Mesendoderm (in vitro differentiated cells): ENCODE results near the gene IQUB.

Experiments used
- DNase-seq: peaks from one replicate; pipeline ENCODE4 v3.0.0; 2013
- H2AK5ac ChIP-seq: 2 replicates; pipeline ENCODE4 v1.6.1; 2013; ENCODE audit warnings: low read length, inconsistent platforms
- H2BK120ac ChIP-seq: 2 replicates; pipeline ENCODE4 v1.6.1; 2013; ENCODE audit warnings: low read depth, mild to moderate bottlenecking, low read length, moderate library complexity, mixed read lengths
- H2BK15ac ChIP-seq: replicated peaks from 2 replicates; pipeline ENCODE4 v1.6.1; 2013; ENCODE audit warnings: low read depth, mild to moderate bottlenecking, moderate library complexity
- H2BK5ac ChIP-seq: 2 replicates; pipeline ENCODE4 v1.6.1; 2013; ENCODE audit warnings: low read length, inconsistent platforms
- H3K18ac ChIP-seq: 2 replicates; pipeline ENCODE4 v1.6.1; 2013; ENCODE audit warnings: mild to moderate bottlenecking, low read length, mixed read lengths
- H3K23ac ChIP-seq: one replicate; pipeline ENCODE4 v1.6.1; 2013; ENCODE audit warnings: low read length
- H3K27ac ChIP-seq: 2 replicates; pipeline ENCODE4 v1.5.1; 2013; ENCODE audit warnings: low read depth, mild to moderate bottlenecking, inconsistent platforms, low read length, moderate library complexity
- H3K27me3 ChIP-seq: 2 replicates; pipeline ENCODE4 v1.6.1; 2013; ENCODE audit warnings: low read length, control low read depth, mild to moderate bottlenecking, inconsistent platforms; ENCODE audit not compliant: insufficient read depth, poor library complexity
- H3K36me3 ChIP-seq: 2 replicates; pipeline ENCODE4 v1.6.1; 2013; ENCODE audit warnings: low read length, inconsistent platforms; ENCODE audit not compliant: control insufficient read depth, insufficient read depth
- H3K4ac ChIP-seq: one replicate; pipeline ENCODE4 v1.6.1; 2013; ENCODE audit warnings: low read depth, mild to moderate bottlenecking, low read length, moderate library complexity
- H3K4me1 ChIP-seq: 2 replicates; pipeline ENCODE4 v1.6.1; 2013; ENCODE audit warnings: low read depth, low read length, inconsistent platforms; ENCODE audit not compliant: control insufficient read depth
- H3K4me2 ChIP-seq: 2 replicates; pipeline ENCODE4 v1.6.1; 2013; ENCODE audit warnings: low read length
- H3K4me3 ChIP-seq: 2 replicates; pipeline ENCODE4 v1.5.1; 2013; ENCODE audit warnings: mild to moderate bottlenecking, low read length
- H3K56ac ChIP-seq: one replicate; pipeline ENCODE4 v1.6.1; 2013; ENCODE audit warnings: low read length
- H3K79me1 ChIP-seq: 2 replicates; pipeline ENCODE4 v1.6.1; 2013; ENCODE audit warnings: low read length, inconsistent platforms
- H3K79me2 ChIP-seq: 2 replicates; pipeline ENCODE4 v1.6.1; 2013; ENCODE audit warnings: mild to moderate bottlenecking, low read length; ENCODE audit not compliant: control insufficient read depth, insufficient read depth
- H3K9ac ChIP-seq: 2 replicates; pipeline ENCODE4 v1.6.1; 2013; ENCODE audit warnings: low read length, inconsistent platforms
- H4K5ac ChIP-seq: one replicate; pipeline ENCODE4 v1.6.1; 2013; ENCODE audit warnings: low read length
- H4K8ac ChIP-seq: one replicate; pipeline ENCODE4 v1.6.1; 2013; ENCODE audit warnings: low read depth, mild to moderate bottlenecking, control low read depth, low read length, moderate library complexity
- WGBS: extraction: QIAGEN DNeasy Blood & Tissue Kit; methylation state at CpG from one replicate; pipeline ENCODE4 v1.1.7; 2013; ENCODE audit warnings: low lambda C conversion rate, missing lambda C conversion rate; ENCODE audit not compliant: insufficient coverage; ENCODE audit errors: extremely low coverage; 5-methylcytosine and 5-hydroxymethylcytosine counted together

Gene IQUB

DNA sequence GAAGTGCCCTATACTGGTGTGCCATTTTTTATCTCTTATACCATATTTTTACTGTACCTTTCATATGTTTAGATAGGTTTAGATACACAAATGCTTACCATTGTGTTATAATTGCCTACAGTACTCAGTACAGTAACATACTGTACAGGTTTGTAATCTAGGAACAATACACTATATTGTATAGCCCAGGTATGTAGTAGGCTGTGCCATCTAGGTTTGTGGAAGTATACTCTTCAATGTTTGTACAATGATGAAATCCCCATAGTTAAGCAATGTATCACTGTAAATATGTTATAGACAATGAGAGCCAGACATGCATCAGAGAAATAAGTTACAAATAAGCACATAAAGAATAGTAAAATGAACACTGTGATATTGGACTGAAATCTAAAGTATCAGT, 109.1 kb downstream of the IQUB start:
- no peak overlapping the region for H3K4me2 ChIP-seq
- H3K4me3 ChIP-seq: no peak overlapping the region
- H3K18ac ChIP-seq: no peak overlapping the region
- H3K79me1 ChIP-seq: no peaks in the 10 kb centered on the region
- no peak overlapping the region for H3K9ac ChIP-seq
- H3K4ac ChIP-seq: no peak overlapping the region
- H4K5ac ChIP-seq: no peak overlapping the region
- H2BK15ac ChIP-seq: no peak overlapping the region
- H2BK5ac ChIP-seq: no peak overlapping the region
- H3K27ac ChIP-seq: no peak overlapping the region
- no peaks in the 10 kb centered on the region for H3K36me3 ChIP-seq
- no peak for DNase-seq
- H3K23ac ChIP-seq: no peak overlapping the region
- no peaks in the 10 kb centered on the region for H3K79me2 ChIP-seq
- H2AK5ac ChIP-seq: no peak overlapping the region
- H4K8ac ChIP-seq: no peak overlapping the region
- no peaks in the 10 kb centered on the region for H3K27me3 ChIP-seq
- H3K56ac ChIP-seq: no peak overlapping the region
- no peaks in the 10 kb centered on the region for H3K4me1 ChIP-seq
- no peak overlapping the region for H2BK120ac ChIP-seq

DNA sequence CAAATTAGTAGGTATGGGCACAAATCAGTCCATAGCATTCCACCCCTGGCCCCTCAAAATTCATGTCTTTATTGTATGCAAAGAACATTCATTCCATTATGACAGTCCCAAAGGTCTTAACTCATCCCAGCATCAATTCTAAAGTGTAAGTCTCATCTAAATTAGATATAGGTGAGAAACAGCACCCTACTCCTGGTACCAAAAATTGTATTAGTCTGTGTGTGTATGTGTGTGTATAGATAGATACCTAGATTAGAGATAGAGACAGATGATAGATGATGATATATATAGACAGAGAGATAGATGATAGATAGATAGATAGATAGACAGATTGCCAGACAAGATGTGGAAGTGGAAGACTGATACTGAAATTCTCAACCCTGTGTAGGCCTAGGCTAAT, 109.9 kb downstream of the IQUB start:
- no peak overlapping the region for H2BK15ac ChIP-seq
- no peaks in the 10 kb centered on the region for H3K79me1 ChIP-seq
- H3K4me1 ChIP-seq: no peaks in the 10 kb centered on the region
- no peak overlapping the region for H3K23ac ChIP-seq
- no peak overlapping the region for H3K18ac ChIP-seq
- no peaks in the 10 kb centered on the region for H3K27me3 ChIP-seq
- H3K9ac ChIP-seq: no peak overlapping the region
- no peak overlapping the region for H3K27ac ChIP-seq
- no peak overlapping the region for H2BK5ac ChIP-seq
- H3K36me3 ChIP-seq: no peaks in the 10 kb centered on the region
- H4K8ac ChIP-seq: no peak overlapping the region
- no peak overlapping the region for H3K4me2 ChIP-seq
- H3K56ac ChIP-seq: no peak overlapping the region
- H3K4me3 ChIP-seq: no peak overlapping the region
- no peak overlapping the region for H4K5ac ChIP-seq
- H2BK120ac ChIP-seq: no peak overlapping the region
- no peak overlapping the region for H2AK5ac ChIP-seq
- no peak for DNase-seq
- no peak overlapping the region for H3K4ac ChIP-seq
- no peaks in the 10 kb centered on the region for H3K79me2 ChIP-seq

DNA sequence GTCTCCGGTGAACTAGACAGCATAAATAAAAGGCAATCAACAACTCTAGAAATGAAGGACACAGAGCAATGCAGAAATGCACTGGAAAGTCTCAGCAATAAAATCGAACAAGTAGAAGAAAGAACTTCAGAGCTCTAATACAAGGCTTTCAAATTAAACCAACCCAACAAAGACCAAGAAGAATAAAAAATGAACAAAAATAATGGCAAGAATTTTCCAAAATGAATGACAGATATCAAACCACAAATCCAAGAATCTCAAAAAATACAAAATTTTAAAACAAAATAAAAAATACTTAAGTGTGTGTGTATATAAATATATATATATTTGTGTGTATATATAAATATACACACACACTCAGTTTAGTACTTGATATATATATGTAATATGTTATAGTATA, 110.8 kb downstream of the IQUB start:
- H4K5ac ChIP-seq: no peak overlapping the region
- no CpG with 5 or more reads among the region's 2 CpGs for WGBS
- no peak overlapping the region for H4K8ac ChIP-seq
- H3K23ac ChIP-seq: no peak overlapping the region
- H2BK5ac ChIP-seq: no peak overlapping the region
- no peak overlapping the region for H2BK120ac ChIP-seq
- H3K9ac ChIP-seq: no peak overlapping the region
- H3K79me2 ChIP-seq: no peaks in the 10 kb centered on the region
- no peak overlapping the region for H3K27ac ChIP-seq
- H3K79me1 ChIP-seq: no peaks in the 10 kb centered on the region
- H2BK15ac ChIP-seq: no peak overlapping the region
- no peak overlapping the region for H3K4ac ChIP-seq
- H3K4me2 ChIP-seq: no peak overlapping the region
- H3K36me3 ChIP-seq: no peaks in the 10 kb centered on the region
- H3K56ac ChIP-seq: no peak overlapping the region
- no peaks in the 10 kb centered on the region for H3K27me3 ChIP-seq
- no peak overlapping the region for H3K4me3 ChIP-seq
- no peaks in the 10 kb centered on the region for H3K4me1 ChIP-seq
- no peak for DNase-seq
- no peak overlapping the region for H2AK5ac ChIP-seq
- no peak overlapping the region for H3K18ac ChIP-seq

DNA sequence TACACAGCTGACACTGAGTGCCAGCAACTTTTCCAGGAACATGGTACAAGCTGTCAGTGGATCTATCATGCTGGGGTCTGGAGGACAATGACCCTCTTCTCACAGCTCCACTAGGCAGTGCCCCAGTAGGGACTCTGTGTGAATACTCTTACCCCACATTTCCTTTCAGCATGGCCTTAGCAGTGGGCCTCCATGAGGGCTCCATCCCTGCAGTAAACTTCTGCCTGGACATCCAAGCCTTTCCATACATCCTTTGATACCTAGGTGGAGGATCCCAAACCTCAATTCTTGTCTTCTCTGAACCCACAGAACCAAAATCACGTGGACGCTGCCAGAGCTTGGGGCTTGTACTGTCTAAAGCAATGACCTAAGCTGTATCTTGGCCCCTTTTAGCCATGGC, 116.8 kb downstream of the IQUB start:
- Histone ChIP-seq H4K5ac (no peak overlapping the region), H3K18ac (no peak overlapping the region), H2BK5ac (no peak overlapping the region), H3K4me2 (no peak overlapping the region), H4K8ac (no peak overlapping the region), H3K9ac (no peak overlapping the region), H2AK5ac (no peak overlapping the region), H3K4me1 (no peaks in the 10 kb centered on the region), H3K56ac (no peak overlapping the region), H3K4me3 (no peak overlapping the region), H2BK15ac (no peak overlapping the region), H3K27me3 (no peaks in the 10 kb centered on the region), H3K4ac (no peak overlapping the region), H3K36me3 (no peaks in the 10 kb centered on the region), H3K23ac (no peak overlapping the region), H2BK120ac (no peak overlapping the region), H3K27ac (no peak overlapping the region), H3K79me1 (no peaks in the 10 kb centered on the region), H3K79me2 (no peaks in the 10 kb centered on the region)
- peak; percentile 34 for DNase-seq
- WGBS: no CpG with 5 or more reads among the region's 2 CpGs

DNA sequence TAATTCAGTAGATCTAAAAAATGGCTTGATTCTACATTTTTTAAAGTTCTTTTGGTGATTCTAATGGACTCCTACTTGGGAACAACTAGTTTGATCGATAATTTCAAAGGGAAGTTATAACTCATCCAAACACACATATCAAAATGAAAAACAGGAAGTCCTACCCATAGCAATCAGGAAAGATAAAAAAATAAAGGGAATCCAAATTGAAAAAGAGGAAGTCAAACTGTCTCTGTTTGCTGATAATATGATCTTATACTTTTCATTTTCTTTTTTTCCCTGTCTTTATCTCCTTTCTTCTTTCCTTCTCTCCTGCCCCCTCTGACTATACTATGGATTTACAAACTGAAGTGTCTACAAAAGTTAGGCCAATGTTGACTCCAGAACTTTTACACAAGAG, 118.8 kb downstream of the IQUB start:
- no CpG with 5 or more reads among the region's 1 CpG for WGBS
- H3K27ac ChIP-seq: no peak overlapping the region
- no peaks in the 10 kb centered on the region for H3K4me1 ChIP-seq
- no peak overlapping the region for H3K4ac ChIP-seq
- H3K56ac ChIP-seq: no peak overlapping the region
- H4K8ac ChIP-seq: no peak overlapping the region
- no peak overlapping the region for H3K18ac ChIP-seq
- DNase-seq: no peak
- no peak overlapping the region for H3K23ac ChIP-seq
- no peak overlapping the region for H2BK5ac ChIP-seq
- H4K5ac ChIP-seq: no peak overlapping the region
- H3K79me2 ChIP-seq: no peaks in the 10 kb centered on the region
- no peak overlapping the region for H2BK15ac ChIP-seq
- H3K4me2 ChIP-seq: no peak overlapping the region
- no peak overlapping the region for H2BK120ac ChIP-seq
- no peak overlapping the region for H3K4me3 ChIP-seq
- H3K36me3 ChIP-seq: no peaks in the 10 kb centered on the region
- H2AK5ac ChIP-seq: no peak overlapping the region
- H3K27me3 ChIP-seq: no peaks in the 10 kb centered on the region
- no peak overlapping the region for H3K9ac ChIP-seq
- H3K79me1 ChIP-seq: no peaks in the 10 kb centered on the region

DNA sequence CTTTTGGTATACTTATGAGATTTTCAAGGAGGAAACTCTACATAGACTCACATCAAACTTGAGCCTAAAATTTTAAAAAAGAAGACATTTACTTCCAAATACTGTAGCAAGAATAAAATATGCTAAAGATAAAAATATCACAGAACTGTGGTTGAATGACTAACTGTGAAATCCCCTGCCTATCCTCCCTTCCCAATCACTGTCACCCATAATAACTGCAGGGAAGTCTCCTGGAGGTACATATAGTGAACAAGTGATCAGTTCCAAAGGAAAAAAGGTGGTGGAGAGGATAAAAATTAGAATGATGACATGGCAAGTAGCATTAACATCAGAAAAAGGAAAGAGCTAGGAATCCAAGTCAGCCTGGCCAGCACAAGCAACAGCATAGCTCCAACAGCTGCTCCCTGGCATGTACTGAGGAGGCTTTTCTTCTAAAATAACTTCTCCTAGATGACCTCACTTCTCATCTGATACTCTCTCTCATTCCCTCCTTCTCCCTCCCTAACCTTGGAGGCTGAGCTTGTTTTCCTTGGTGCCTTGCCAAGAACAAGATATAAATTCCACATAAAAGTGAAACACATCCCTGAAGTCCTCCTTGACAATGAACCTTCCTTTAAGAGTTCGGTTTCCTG, 124.0 kb downstream of the IQUB start:
- no peak overlapping the region for H2BK120ac ChIP-seq
- H2BK15ac ChIP-seq: no peak overlapping the region
- no CpG with 5 or more reads among the region's 1 CpG for WGBS
- no peaks in the 10 kb centered on the region for H3K79me2 ChIP-seq
- no peak overlapping the region for H3K4me3 ChIP-seq
- no peak overlapping the region for H4K5ac ChIP-seq
- H3K18ac ChIP-seq: no peak overlapping the region
- no peaks in the 10 kb centered on the region for H3K36me3 ChIP-seq
- peak; percentile 8 for DNase-seq
- H3K56ac ChIP-seq: no peak overlapping the region
- H3K4me2 ChIP-seq: no peak overlapping the region
- no peaks in the 10 kb centered on the region for H3K27me3 ChIP-seq
- H3K9ac ChIP-seq: no peak overlapping the region
- H3K27ac ChIP-seq: no peak overlapping the region
- no peak overlapping the region for H4K8ac ChIP-seq
- no peak overlapping the region for H3K4ac ChIP-seq
- no peaks in the 10 kb centered on the region for H3K4me1 ChIP-seq
- no peak overlapping the region for H3K23ac ChIP-seq
- H3K79me1 ChIP-seq: no peaks in the 10 kb centered on the region
- H2AK5ac ChIP-seq: no peak overlapping the region
- no peak overlapping the region for H2BK5ac ChIP-seq
